GM12878 (cell line): ENCODE results near the gene PKMYT1. TPM values are rescaled to one million over a fixed set of nuclear protein-coding genes. Genes with fewer than 3 reads are reported as not detected.
A peak's percentile ranks its signal among the peaks of the same experiment; 100 is the strongest.

Experiments used
- ATAC-seq: fragments of 200-7000 bp; cut with Tn5 transposase; 3 replicates; pipeline ENCODE4 v1.9.1; 2020; ENCODE audit warnings: mild to moderate bottlenecking, moderate library complexity
- BruUV-seq: library from RNA; stranded (reverse); fragments of 400-500 nt; replicated peaks from 2 replicates; lab custom pipeline; 2021; lab: Mats Ljungman, UMichigan
- CTCF ChIA-PET: fragments of 300-600 bp; sonication (Branson Sonifier 250); formaldehyde crosslinking; extraction: SDS; loops from one replicate; lab custom pipeline; 2021; ENCODE audit warnings: inconsistent platforms; lab: Yijun Ruan, JAX
- POLR2A ChIA-PET: fragments of 350-600 bp; formaldehyde crosslinking; extraction: SDS; loops from one replicate; lab custom pipeline; 2021; ENCODE audit warnings: inconsistent platforms; lab: Charles Lee
- RAD21 ChIA-PET: fragments of 300-600 bp; sonication (Branson Sonifier 250); formaldehyde crosslinking; loops from one replicate; lab custom pipeline; 2023; ENCODE audit warnings: antibody characterized with exemption; ENCODE audit not compliant: unreplicated experiment; lab: Charles Lee
- SMC1A ChIA-PET: fragments of 300-600 bp; sonication (Branson Sonifier 250); formaldehyde crosslinking; loops from one replicate; lab custom pipeline; 2023; ENCODE audit not compliant: unreplicated experiment, uncharacterized antibody; lab: Charles Lee
- DNase-seq: peaks from one replicate; pipeline ENCODE4 v3.0.0-alpha.2; 2011; ENCODE audit warnings: low read depth, low spot score
- FAIRE-seq: peaks from 3 replicates; lab custom pipeline; 2011; peaks lifted over from hg19 to GRCh38; lab: Jason Lieb, UNC
- H2AFZ ChIP-seq: 2 replicates; pipeline ENCODE4 v1.6.0; 2011; ENCODE audit warnings: low read depth, low read length, control low read depth; ENCODE audit not compliant: control insufficient read depth
- H3K27ac ChIP-seq: 2 replicates; pipeline ENCODE4 v1.5.1; 2011; ENCODE audit warnings: control low read depth; ENCODE audit not compliant: control insufficient read depth, insufficient read depth
- H3K27me3 ChIP-seq, 2 experiments: replicated peaks in 1 of 2; 2 replicates each; pipeline versions ENCODE4 v1.6.0 to v1.6.1; 2011; ENCODE audit warnings: low read length in 1 of 2; ENCODE audit not compliant: control insufficient read depth in 2 of 2, insufficient read depth in 2 of 2
- H3K36me3 ChIP-seq, 2 experiments: 2 replicates each; pipeline ENCODE4 v1.5.1; 2011; ENCODE audit warnings: low read length in 1 of 2; ENCODE audit not compliant: control insufficient read depth in 2 of 2, insufficient read depth in 2 of 2
- H3K4me1 ChIP-seq: 2 replicates; pipeline ENCODE4 v1.6.1; 2011; ENCODE audit warnings: mild to moderate bottlenecking, low read length, moderate library complexity, mixed read lengths; ENCODE audit not compliant: control insufficient read depth, insufficient read depth
- H3K4me2 ChIP-seq: 2 replicates; pipeline ENCODE4 v1.6.0; 2011; ENCODE audit warnings: control low read depth; ENCODE audit not compliant: control insufficient read depth, insufficient read depth
- H3K4me3 ChIP-seq: fragments of 200-600 bp; sonication (generic); 2 replicates; pipeline ENCODE4 v1.5.1; 2016
- H3K79me2 ChIP-seq: 2 replicates; pipeline ENCODE4 v1.6.0; 2011; ENCODE audit warnings: low read length; ENCODE audit not compliant: control insufficient read depth, insufficient read depth
- H3K9ac ChIP-seq: 2 replicates; pipeline ENCODE4 v1.8.0; 2011; ENCODE audit warnings: low read length, control low read depth, mixed read lengths; ENCODE audit not compliant: control insufficient read depth, insufficient read depth
- H3K9me3 ChIP-seq: replicated peaks from 3 replicates; pipeline ENCODE4 v1.5.1; 2011; ENCODE audit warnings: mild to moderate bottlenecking, low read length; ENCODE audit not compliant: control insufficient read depth, insufficient read depth
- H4K20me1 ChIP-seq: 2 replicates; pipeline ENCODE4 v1.6.0; 2011; ENCODE audit not compliant: control insufficient read depth, insufficient read depth
- BCL11A ChIP-seq: IDR thresholded peaks from 2 replicates; pipeline ENCODE4 v1.6.1; 2011; ENCODE audit warnings: low read depth, low read length
- CREB1 ChIP-seq: IDR thresholded peaks from 2 replicates; pipeline ENCODE4 v1.6.1; 2012; ENCODE audit warnings: low read depth, mild to moderate bottlenecking, inconsistent platforms
- EGR1 ChIP-seq, 2 experiments: IDR thresholded peaks; 1 replicate in 1 of 2; 2 replicates in 1 of 2; pipeline ENCODE4 v1.6.1; 2011 to 2012; ENCODE audit warnings: low read depth in 2 of 2, low read length in 2 of 2, borderline replicate concordance in 1 of 2, mild to moderate bottlenecking in 1 of 2, moderate library complexity in 1 of 2
- FOXK2 ChIP-seq: fragments of 450-650 bp; IDR thresholded peaks from 2 replicates; pipeline ENCODE4 v1.6.1; 2017; ENCODE audit warnings: mild to moderate bottlenecking, moderate library complexity
- HDAC6 ChIP-seq: fragments of 200-600 bp; sonication (generic); IDR thresholded peaks from one replicate; pipeline ENCODE4 v1.8.0; 2017; ENCODE audit warnings: antibody characterized with exemption; ENCODE audit not compliant: unreplicated experiment
- IKZF2 ChIP-seq, 2 experiments: fragments of 450-650 bp; IDR thresholded peaks; 2 replicates each; pipeline ENCODE4 v1.6.1; 2017; ENCODE audit warnings: mild to moderate bottlenecking in 2 of 2, moderate library complexity in 2 of 2
- JUNB ChIP-seq: IDR thresholded peaks from 2 replicates; pipeline ENCODE4 v1.6.1; 2016; ENCODE audit warnings: antibody characterized with exemption, mild to moderate bottlenecking
- JUND ChIP-seq: IDR thresholded peaks from 2 replicates; pipeline ENCODE4 v1.6.1; 2012; ENCODE audit warnings: low read depth, mild to moderate bottlenecking, low read length, improper control_type of control experiment, moderate library complexity
- KLF5 ChIP-seq: fragments of 450-650 bp; IDR thresholded peaks from 2 replicates; pipeline ENCODE4 v1.6.1; 2014; ENCODE audit warnings: mild to moderate bottlenecking; ENCODE audit not compliant: partially characterized antibody
- MEF2B ChIP-seq: fragments of 450-650 bp; IDR thresholded peaks from 2 replicates; pipeline ENCODE4 v1.6.1; 2018; ENCODE audit warnings: mild to moderate bottlenecking, moderate library complexity; ENCODE audit not compliant: partially characterized antibody, poor library complexity, severe bottlenecking
- NFIC ChIP-seq: IDR thresholded peaks from 2 replicates; pipeline ENCODE4 v1.6.1; 2012; ENCODE audit warnings: low read depth, mild to moderate bottlenecking, inconsistent platforms, low read length, moderate library complexity
- SMC3 ChIP-seq: IDR thresholded peaks from 2 replicates; pipeline ENCODE4 v1.6.1; 2011; ENCODE audit warnings: low read length, improper control_type of control experiment, borderline replicate concordance
- SRF ChIP-seq, 2 experiments: IDR thresholded peaks; 2 replicates each; pipeline ENCODE4 v1.6.1; 2011; ENCODE audit warnings: low read depth in 2 of 2, low read length in 2 of 2, mild to moderate bottlenecking in 1 of 2, moderate library complexity in 1 of 2
- SUPT20H ChIP-seq: IDR thresholded peaks from 2 replicates; pipeline ENCODE4 v1.6.1; 2011; ENCODE audit warnings: low read depth, mild to moderate bottlenecking, low read length, moderate library complexity, borderline replicate concordance; ENCODE audit not compliant: control insufficient read depth
- WGBS: methylation state at CpG from one replicate; pipeline ENCODE4 v1.1.6; 2016; ENCODE audit warnings: low lambda C conversion rate; ENCODE audit not compliant: insufficient replicate concordance, insufficient coverage; ENCODE audit errors: missing lambda C conversion rate; 5-methylcytosine and 5-hydroxymethylcytosine counted together
- in situ Hi-C: fragments of 300-500 bp; cut with MboI; formaldehyde crosslinking; loops from 9 replicates; pipeline ENCODE4 v1.14.3; 2018; ENCODE audit warnings: mixed read lengths
- intact Hi-C: fragments of 100-400 bp; cut with micrococcal nuclease; formaldehyde crosslinking; loops from one replicate; pipeline ENCODE4 v1.14.2; 2022; ENCODE audit not compliant: unreplicated experiment
- polyA plus RNA-seq, 11 experiments: library from polyadenylated mRNA; depleted of rRNA in 4 of 11; unstranded in 6 of 11; stranded (reverse) in 5 of 11; fragments of >200 nt; fragmentation: Nextera tagmentation in 4 of 11; fragmentation: Illumina TruSeq in 1 of 11; extraction: Ambion mirVana in 4 of 11; extraction: Trizol in 1 of 11; gene quantifications; 1 replicate in 1 of 11; 2 replicates in 10 of 11; pipeline versions ENCODE4 v1.2.1 to v1.2.3, GENCODE V29; 2011 to 2016; ENCODE audit warnings: inconsistent platforms in 2 of 11, missing spikeins in 2 of 11, low read depth in 1 of 11
- total RNA-seq, 4 experiments: library from RNA; depleted of rRNA in 3 of 4; stranded (reverse); fragments of >200 nt in 3 of 4; fragmentation: Illumina TruSeq in 1 of 4; extraction: Trizol in 1 of 4; gene quantifications; 2 replicates each; pipeline versions ENCODE4 v1.2.1 to v1.2.3, GENCODE V29; 2013 to 2021
- TF ChIP-seq, protein P1 (sequence below): fragments of 450-650 bp; IDR thresholded peaks from 2 replicates; pipeline ENCODE4 v1.6.1; 2017; ENCODE audit warnings: mild to moderate bottlenecking, moderate library complexity
- TF ChIP-seq, protein P2 (sequence below): fragments of 450-650 bp; IDR thresholded peaks from 2 replicates; pipeline ENCODE4 v1.6.1; 2017; ENCODE audit warnings: low read depth, mild to moderate bottlenecking, moderate library complexity

PKMYT1 gene
- total and polyA plus RNA-seq, 10 of the 15 experiments (the other 5 are each of a cell fraction or from before 2014, with no cell fraction given): 4.6 to 101 (median 29.9) TPM

DNA sequence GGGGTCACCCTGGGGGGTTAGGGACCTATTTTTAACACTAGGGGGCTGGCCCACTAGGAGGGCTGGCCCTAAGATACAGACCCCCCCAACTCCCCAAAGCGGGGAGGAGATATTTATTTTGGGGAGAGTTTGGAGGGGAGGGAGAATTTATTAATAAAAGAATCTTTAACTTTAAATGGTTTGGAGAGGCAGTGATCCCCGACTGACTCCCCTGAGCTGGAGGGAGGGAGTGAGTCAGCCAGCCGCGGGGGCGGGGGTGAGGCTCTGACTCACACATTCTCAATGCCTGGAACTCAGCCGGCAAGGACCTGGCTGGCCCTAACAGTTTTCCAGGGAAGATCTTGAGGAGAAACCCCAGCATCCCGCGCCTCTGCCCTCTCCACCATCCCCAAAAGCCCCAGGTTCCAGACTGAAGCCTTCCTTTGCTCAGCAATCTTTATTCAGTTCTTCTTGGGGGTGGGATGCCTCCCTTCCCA, 42.0 kb upstream of the PKMYT1 start:
- H3K79me2 ChIP-seq: no peaks in the 10 kb centered on the region
- H3K27ac ChIP-seq: no peak overlapping the region; the same call in 1 of the 2 replicates
- intact Hi-C loops: no loop called here
- no peak overlapping the region for H2AFZ ChIP-seq
- peak; percentile 19 for ATAC-seq
- no peak for DNase-seq
- H3K4me3 ChIP-seq: peak overlapping the region; percentile 87
- peak overlapping the region; percentile 83 for H3K4me2 ChIP-seq
- no peaks in the 10 kb centered on the region for H3K27me3 ChIP-seq
- ChIA-PET CTCF (interaction anchor here (0.5 to 18.2 kb wide), 6 partner anchors 8 to 1327 kb away, joined by 3 to 421 read pairs (median 6); no protein-coding TSS in a partner anchor), SMC1A (interaction anchor here (0.7 to 10.1 kb wide), 6 partner anchors 9 to 108 kb away, joined by 3 to 91 read pairs (median 4); no protein-coding TSS in a partner anchor), RAD21 (interaction anchor here (0.6 to 4.4 kb wide), 4 partner anchors 9 to 36 kb away, joined by 3 to 34 read pairs (median 6); no protein-coding TSS in a partner anchor), POLR2A (interaction anchor here (1.0 to 2.4 kb wide), 4 partner anchors 18 to 128 kb away, joined by 3 to 7 read pairs (median 6); partner anchors contain the start of gene ZNF213)
- H3K9ac ChIP-seq: no peak overlapping the region
- peaks cover 25% of the 10 kb centered on the region for H3K4me1 ChIP-seq
- no peaks in the 10 kb centered on the region for H3K9me3 ChIP-seq
- WGBS: 15% methylated on average over 8 of the region's 8 CpGs
- H3K36me3 ChIP-seq: peaks cover 4 to 5% of the 10 kb centered on the region in 2 experiments; a peak in 3 of 4 replicates
- FAIRE-seq: peak; percentile 59
- no TSS peak for BruUV-seq
- in situ Hi-C loops: no loop called here
- no peaks in the 10 kb centered on the region for H4K20me1 ChIP-seq
- TF ChIP-seq NFIC (no peak), HDAC6 (no peak), JUND (peak; percentile 40; the same call in 1 of the 2 replicates), SUPT20H (no peak), IKZF2 (IDR thresholded peaks at IDR 0.05) (peak; percentile 17 to 19; a peak in 1 of 4 replicates), CREB1 (no peak), SMC3 (no peak), FOXK2 (no peak), JUNB (peak; percentile 52; the same call in 1 of the 2 replicates), EGR1 (IDR thresholded peaks at IDR 0.05; ENCODE audit: borderline replicate concordance in 1 of 2, low read depth in 2 of 2, low read length in 2 of 2) (peak in 1 of 2 experiments; percentile 94; a peak in 2 of 3 replicates), BCL11A (no peak), SRF (IDR thresholded peaks at IDR 0.05; ENCODE audit: low read depth in 2 of 2, low read length in 2 of 2) (no peak), KLF5 (no peak), MEF2B (no peak)
- TF ChIP-seq, protein P1, sequence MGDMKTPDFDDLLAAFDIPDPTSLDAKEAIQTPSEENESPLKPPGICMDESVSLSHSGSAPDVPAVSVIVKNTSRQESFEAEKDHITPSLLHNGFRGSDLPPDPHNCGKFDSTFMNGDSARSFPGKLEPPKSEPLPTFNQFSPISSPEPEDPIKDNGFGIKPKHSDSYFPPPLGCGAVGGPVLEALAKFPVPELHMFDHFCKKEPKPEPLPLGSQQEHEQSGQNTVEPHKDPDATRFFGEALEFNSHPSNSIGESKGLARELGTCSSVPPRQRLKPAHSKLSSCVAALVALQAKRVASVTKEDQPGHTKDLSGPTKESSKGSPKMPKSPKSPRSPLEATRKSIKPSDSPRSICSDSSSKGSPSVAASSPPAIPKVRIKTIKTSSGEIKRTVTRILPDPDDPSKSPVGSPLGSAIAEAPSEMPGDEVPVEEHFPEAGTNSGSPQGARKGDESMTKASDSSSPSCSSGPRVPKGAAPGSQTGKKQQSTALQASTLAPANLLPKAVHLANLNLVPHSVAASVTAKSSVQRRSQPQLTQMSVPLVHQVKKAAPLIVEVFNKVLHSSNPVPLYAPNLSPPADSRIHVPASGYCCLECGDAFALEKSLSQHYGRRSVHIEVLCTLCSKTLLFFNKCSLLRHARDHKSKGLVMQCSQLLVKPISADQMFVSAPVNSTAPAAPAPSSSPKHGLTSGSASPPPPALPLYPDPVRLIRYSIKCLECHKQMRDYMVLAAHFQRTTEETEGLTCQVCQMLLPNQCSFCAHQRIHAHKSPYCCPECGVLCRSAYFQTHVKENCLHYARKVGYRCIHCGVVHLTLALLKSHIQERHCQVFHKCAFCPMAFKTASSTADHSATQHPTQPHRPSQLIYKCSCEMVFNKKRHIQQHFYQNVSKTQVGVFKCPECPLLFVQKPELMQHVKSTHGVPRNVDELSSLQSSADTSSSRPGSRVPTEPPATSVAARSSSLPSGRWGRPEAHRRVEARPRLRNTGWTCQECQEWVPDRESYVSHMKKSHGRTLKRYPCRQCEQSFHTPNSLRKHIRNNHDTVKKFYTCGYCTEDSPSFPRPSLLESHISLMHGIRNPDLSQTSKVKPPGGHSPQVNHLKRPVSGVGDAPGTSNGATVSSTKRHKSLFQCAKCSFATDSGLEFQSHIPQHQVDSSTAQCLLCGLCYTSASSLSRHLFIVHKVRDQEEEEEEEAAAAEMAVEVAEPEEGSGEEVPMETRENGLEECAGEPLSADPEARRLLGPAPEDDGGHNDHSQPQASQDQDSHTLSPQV: no peak
- TF ChIP-seq, protein P2, sequence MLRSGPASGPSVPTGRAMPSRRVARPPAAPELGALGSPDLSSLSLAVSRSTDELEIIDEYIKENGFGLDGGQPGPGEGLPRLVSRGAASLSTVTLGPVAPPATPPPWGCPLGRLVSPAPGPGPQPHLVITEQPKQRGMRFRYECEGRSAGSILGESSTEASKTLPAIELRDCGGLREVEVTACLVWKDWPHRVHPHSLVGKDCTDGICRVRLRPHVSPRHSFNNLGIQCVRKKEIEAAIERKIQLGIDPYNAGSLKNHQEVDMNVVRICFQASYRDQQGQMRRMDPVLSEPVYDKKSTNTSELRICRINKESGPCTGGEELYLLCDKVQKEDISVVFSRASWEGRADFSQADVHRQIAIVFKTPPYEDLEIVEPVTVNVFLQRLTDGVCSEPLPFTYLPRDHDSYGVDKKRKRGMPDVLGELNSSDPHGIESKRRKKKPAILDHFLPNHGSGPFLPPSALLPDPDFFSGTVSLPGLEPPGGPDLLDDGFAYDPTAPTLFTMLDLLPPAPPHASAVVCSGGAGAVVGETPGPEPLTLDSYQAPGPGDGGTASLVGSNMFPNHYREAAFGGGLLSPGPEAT: no peak
